ENCODE measurements around the gene SH3D19.
"Not testable (repeated sequence)": the region's sequence is repeated elsewhere in the genome, so short reads cannot be mapped to it uniquely, and the experiment has no call there.

DNA sequence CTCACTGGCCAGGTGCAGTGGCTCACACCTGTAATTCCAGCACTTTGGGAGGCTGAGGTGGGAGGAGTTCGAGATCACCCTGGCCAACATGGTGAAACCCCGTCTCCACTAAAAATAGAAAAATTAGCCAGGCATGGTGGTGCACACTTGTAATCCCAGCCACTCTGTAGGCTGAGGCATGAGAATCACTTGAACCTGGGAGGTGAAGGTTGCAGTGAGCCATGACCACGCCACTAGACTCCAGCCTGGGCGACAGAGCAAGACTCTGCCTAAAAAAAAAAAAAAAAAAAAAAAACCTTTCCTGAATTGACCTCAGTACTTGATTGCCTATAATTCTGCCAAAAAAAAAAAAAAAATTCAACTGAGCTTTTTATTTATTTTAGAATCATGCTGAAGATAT, 3.2 kb downstream of the SH3D19 start:
- TF ChIP-seq, protein P1, sequence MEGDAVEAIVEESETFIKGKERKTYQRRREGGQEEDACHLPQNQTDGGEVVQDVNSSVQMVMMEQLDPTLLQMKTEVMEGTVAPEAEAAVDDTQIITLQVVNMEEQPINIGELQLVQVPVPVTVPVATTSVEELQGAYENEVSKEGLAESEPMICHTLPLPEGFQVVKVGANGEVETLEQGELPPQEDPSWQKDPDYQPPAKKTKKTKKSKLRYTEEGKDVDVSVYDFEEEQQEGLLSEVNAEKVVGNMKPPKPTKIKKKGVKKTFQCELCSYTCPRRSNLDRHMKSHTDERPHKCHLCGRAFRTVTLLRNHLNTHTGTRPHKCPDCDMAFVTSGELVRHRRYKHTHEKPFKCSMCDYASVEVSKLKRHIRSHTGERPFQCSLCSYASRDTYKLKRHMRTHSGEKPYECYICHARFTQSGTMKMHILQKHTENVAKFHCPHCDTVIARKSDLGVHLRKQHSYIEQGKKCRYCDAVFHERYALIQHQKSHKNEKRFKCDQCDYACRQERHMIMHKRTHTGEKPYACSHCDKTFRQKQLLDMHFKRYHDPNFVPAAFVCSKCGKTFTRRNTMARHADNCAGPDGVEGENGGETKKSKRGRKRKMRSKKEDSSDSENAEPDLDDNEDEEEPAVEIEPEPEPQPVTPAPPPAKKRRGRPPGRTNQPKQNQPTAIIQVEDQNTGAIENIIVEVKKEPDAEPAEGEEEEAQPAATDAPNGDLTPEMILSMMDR (IDR thresholded peaks at IDR 0.05) = not testable (repeated sequence)
- not testable (repeated sequence) for TF ChIP-seq EZH2, EZH2phosphoT487 (IDR thresholded peaks at IDR 0.05)
